ENCODE data around the gene PARD6B. TPM values are rescaled to one million over a fixed set of nuclear protein-coding genes. Genes with fewer than 3 reads are reported as not detected.

PARD6B gene
- total and polyA plus RNA-seq, 2 of the 13 experiments (the other 11 are each of a cell fraction or from before 2014, with no cell fraction given): 6.9 to 22.2 TPM

DNA sequence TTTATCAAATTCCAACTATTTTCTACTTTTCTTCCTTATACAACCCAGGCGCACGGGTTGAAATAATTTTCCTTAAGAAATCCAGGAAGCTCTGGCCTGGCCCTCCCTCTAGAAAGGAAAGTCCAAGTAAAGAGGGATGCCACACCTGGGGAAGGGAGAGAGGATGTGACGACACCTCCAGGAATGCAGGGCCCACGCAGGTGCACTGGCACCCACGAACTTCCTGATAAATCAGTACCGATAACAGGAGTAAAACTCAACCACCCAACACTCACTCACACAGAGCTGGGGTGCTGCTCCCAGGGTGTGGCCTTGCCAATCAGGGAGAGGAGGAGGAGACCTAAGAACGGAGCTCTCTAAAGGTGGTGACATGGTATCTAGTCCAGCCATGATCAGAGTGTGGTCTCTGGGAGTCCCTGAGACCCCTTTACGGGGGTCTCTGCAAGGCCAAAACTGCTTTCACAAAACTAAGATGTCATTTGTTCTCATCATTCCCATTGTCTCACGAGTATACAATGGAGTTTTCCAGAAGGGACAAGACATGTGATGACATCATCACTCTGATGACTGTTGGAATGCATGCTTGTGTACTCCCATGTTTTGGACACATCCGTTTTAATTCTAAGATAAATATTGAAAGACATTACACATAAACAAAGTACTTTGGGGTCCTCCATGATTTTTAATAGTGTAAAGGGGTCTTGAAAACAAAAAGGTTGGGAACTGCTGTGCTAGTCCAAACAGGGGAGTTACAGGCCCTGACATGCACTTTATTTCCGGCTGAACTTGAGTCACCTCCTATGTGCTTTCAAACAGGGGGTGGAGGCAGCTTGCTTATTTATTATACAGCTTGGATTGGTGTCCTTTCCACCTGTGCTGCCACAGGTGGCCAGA is 2.2 kb upstream of the PARD6B start (continued):
- TF ChIP-seq, protein P1, sequence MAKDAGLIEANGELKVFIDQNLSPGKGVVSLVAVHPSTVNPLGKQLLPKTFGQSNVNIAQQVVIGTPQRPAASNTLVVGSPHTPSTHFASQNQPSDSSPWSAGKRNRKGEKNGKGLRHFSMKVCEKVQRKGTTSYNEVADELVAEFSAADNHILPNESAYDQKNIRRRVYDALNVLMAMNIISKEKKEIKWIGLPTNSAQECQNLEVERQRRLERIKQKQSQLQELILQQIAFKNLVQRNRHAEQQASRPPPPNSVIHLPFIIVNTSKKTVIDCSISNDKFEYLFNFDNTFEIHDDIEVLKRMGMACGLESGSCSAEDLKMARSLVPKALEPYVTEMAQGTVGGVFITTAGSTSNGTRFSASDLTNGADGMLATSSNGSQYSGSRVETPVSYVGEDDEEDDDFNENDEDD (CRISPR knock-in tag; IDR thresholded peaks at IDR 0.05; ENCODE audit: borderline replicate concordance): no peak
- 0 out of 2 replicates have a peak, but pooled peaks have one; percentile 33 for TF ChIP-seq KLF12 (CRISPR knock-in tag; IDR thresholded peaks at IDR 0.05; ENCODE audit: borderline replicate concordance)
- no peak for TF ChIP-seq YEATS4 (CRISPR knock-in tag; IDR thresholded peaks at IDR 0.05; ENCODE audit: borderline replicate concordance)
- TF ChIP-seq, protein P2, sequence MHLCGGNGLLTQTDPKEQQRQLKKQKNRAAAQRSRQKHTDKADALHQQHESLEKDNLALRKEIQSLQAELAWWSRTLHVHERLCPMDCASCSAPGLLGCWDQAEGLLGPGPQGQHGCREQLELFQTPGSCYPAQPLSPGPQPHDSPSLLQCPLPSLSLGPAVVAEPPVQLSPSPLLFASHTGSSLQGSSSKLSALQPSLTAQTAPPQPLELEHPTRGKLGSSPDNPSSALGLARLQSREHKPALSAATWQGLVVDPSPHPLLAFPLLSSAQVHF (CRISPR knock-in tag; IDR thresholded peaks at IDR 0.05): no peak
- peak; percentile 84; the same call in 1 of the 2 replicates for TF ChIP-seq PHF21A (CRISPR knock-in tag; IDR thresholded peaks at IDR 0.05)
- TF ChIP-seq, protein P3, sequence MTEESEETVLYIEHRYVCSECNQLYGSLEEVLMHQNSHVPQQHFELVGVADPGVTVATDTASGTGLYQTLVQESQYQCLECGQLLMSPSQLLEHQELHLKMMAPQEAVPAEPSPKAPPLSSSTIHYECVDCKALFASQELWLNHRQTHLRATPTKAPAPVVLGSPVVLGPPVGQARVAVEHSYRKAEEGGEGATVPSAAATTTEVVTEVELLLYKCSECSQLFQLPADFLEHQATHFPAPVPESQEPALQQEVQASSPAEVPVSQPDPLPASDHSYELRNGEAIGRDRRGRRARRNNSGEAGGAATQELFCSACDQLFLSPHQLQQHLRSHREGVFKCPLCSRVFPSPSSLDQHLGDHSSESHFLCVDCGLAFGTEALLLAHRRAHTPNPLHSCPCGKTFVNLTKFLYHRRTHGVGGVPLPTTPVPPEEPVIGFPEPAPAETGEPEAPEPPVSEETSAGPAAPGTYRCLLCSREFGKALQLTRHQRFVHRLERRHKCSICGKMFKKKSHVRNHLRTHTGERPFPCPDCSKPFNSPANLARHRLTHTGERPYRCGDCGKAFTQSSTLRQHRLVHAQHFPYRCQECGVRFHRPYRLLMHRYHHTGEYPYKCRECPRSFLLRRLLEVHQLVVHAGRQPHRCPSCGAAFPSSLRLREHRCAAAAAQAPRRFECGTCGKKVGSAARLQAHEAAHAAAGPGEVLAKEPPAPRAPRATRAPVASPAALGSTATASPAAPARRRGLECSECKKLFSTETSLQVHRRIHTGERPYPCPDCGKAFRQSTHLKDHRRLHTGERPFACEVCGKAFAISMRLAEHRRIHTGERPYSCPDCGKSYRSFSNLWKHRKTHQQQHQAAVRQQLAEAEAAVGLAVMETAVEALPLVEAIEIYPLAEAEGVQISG (CRISPR knock-in tag; IDR thresholded peaks at IDR 0.05): no peak
- TF ChIP-seq, protein P4, sequence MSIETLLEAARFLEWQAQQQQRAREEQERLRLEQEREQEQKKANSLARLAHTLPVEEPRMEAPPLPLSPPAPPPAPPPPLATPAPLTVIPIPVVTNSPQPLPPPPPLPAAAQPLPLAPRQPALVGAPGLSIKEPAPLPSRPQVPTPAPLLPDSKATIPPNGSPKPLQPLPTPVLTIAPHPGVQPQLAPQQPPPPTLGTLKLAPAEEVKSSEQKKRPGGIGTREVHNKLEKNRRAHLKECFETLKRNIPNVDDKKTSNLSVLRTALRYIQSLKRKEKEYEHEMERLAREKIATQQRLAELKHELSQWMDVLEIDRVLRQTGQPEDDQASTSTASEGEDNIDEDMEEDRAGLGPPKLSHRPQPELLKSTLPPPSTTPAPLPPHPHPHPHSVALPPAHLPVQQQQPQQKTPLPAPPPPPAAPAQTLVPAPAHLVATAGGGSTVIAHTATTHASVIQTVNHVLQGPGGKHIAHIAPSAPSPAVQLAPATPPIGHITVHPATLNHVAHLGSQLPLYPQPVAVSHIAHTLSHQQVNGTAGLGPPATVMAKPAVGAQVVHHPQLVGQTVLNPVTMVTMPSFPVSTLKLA (IDR thresholded peaks at IDR 0.05): no peak
- peak; percentile 29; the same call in 1 of the 2 replicates for TF ChIP-seq FOXK1 (CRISPR knock-in tag; IDR thresholded peaks at IDR 0.05; ENCODE audit: borderline replicate concordance, low read depth)
- no peak for TF ChIP-seq DNMT1 (CRISPR knock-in tag; IDR thresholded peaks at IDR 0.05)
- TF ChIP-seq KLF9 (CRISPR knock-in tag; IDR thresholded peaks at IDR 0.05; ENCODE audit: low read depth): no peak; the same call in none of the 2 replicates
- 0 out of 2 replicates have a peak, but pooled peaks have one; percentile 25 for TF ChIP-seq AHR (CRISPR knock-in tag; IDR thresholded peaks at IDR 0.05)
- TF ChIP-seq ADNP (CRISPR knock-in tag; IDR thresholded peaks at IDR 0.05): no peak
- peak; percentile 51; the same call in 1 of the 2 replicates for TF ChIP-seq ZNF709 (CRISPR knock-in tag; IDR thresholded peaks at IDR 0.05)
- TF ChIP-seq ZNF441 (CRISPR knock-in tag; IDR thresholded peaks at IDR 0.05; ENCODE audit: borderline replicate concordance): 0 out of 2 replicates have a peak, but pooled peaks have one; percentile 3
- no peak for TF ChIP-seq ZNF496 (CRISPR knock-in tag; IDR thresholded peaks at IDR 0.05; ENCODE audit: insufficient replicate concordance)
- TF ChIP-seq, protein P5, sequence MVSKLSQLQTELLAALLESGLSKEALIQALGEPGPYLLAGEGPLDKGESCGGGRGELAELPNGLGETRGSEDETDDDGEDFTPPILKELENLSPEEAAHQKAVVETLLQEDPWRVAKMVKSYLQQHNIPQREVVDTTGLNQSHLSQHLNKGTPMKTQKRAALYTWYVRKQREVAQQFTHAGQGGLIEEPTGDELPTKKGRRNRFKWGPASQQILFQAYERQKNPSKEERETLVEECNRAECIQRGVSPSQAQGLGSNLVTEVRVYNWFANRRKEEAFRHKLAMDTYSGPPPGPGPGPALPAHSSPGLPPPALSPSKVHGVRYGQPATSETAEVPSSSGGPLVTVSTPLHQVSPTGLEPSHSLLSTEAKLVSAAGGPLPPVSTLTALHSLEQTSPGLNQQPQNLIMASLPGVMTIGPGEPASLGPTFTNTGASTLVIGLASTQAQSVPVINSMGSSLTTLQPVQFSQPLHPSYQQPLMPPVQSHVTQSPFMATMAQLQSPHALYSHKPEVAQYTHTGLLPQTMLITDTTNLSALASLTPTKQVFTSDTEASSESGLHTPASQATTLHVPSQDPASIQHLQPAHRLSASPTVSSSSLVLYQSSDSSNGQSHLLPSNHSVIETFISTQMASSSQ (IDR thresholded peaks at IDR 0.05; ENCODE audit: low read depth): no peak
- TF ChIP-seq, protein P5 (CRISPR knock-in tag; IDR thresholded peaks at IDR 0.05; ENCODE audit: borderline replicate concordance): no peak
- TF ChIP-seq ZKSCAN5 (CRISPR knock-in tag; IDR thresholded peaks at IDR 0.05): no peak

Measured in HepG2 (cell line).